ENCODE results near the gene SLC12A3. TPM values are rescaled to one million over a fixed set of nuclear protein-coding genes. Genes with fewer than 3 reads are reported as not detected.

The SLC12A3 gene
- total RNA-seq, 3 donors from 2014 or later: not detected

DNA sequence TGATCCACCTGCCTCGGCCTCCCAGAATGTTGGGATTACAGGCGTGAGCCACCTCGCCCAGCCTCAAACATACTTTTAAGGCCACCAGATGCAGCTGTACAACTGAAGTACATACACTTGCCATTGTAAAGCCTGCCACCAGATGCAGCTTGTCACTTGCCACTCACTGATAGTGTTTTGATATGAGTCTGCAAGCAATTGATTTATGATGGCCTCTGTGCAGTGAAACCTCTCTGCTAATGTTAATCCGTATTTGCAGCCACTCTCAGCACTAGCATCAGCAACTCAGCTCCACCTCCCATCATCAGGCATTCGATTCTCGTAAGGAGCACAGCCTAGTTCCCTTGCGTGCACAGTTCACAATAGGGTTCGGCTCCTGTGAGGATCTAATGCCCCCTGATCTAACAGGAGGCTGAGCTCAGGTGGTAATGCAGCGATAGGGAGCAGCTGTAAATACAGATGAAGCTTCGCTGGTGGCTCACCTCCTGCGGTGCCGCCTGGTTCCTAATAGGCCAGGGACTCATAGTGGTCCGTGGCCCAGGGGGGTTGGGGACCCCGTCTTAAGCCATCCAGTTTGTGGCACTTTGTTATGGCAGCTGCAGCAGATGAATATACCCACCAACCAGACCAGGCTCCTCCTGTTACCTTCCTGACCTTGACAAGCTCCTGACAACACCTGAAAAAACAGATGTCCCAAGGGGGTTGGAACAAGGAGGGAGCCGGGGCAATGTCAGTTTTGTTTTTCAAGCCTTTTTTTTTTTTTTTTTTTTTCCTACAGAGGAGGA is 65.7 kb downstream of the SLC12A3 start:
- TF ChIP-seq POLR2AphosphoS5 (IDR thresholded peaks at IDR 0.05): no peak
- TF ChIP-seq POLR2A (IDR thresholded peaks at IDR 0.05): no peak
- TF ChIP-seq, protein P1, sequence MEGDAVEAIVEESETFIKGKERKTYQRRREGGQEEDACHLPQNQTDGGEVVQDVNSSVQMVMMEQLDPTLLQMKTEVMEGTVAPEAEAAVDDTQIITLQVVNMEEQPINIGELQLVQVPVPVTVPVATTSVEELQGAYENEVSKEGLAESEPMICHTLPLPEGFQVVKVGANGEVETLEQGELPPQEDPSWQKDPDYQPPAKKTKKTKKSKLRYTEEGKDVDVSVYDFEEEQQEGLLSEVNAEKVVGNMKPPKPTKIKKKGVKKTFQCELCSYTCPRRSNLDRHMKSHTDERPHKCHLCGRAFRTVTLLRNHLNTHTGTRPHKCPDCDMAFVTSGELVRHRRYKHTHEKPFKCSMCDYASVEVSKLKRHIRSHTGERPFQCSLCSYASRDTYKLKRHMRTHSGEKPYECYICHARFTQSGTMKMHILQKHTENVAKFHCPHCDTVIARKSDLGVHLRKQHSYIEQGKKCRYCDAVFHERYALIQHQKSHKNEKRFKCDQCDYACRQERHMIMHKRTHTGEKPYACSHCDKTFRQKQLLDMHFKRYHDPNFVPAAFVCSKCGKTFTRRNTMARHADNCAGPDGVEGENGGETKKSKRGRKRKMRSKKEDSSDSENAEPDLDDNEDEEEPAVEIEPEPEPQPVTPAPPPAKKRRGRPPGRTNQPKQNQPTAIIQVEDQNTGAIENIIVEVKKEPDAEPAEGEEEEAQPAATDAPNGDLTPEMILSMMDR (IDR thresholded peaks at IDR 0.05): no peak
- Histone ChIP-seq H3K36me3 (no peaks in the 10 kb centered on the region), H3K27ac (peak overlapping the region; percentile 29 to 99), H3K4me1 (peaks cover 0 to 9% of the 10 kb centered on the region in 2 donors), H3K4me3 (no peak overlapping the region), H3K9me3 (no peaks in the 10 kb centered on the region), H3K27me3 (no peaks in the 10 kb centered on the region)
- intact Hi-C loops (cut with DNase I; ENCODE audit: low total_unique reads): loop anchor here (2.0 kb wide), 1 partner anchor 62 kb away; no protein-coding TSS in a partner anchor
- DNase-seq (ENCODE audit: low spot score in 2 of 2): no peak

- H3K4me3 ChIP-seq: peak overlapping the region; percentile 92 to 99 (median 98)
- TF ChIP-seq, protein P1 (IDR thresholded peaks at IDR 0.05): no peak
- no peak for TF ChIP-seq POLR2A (IDR thresholded peaks at IDR 0.05)
- TF ChIP-seq POLR2AphosphoS5 (IDR thresholded peaks at IDR 0.05): no peak
- intact Hi-C loops (cut with DNase I; ENCODE audit: low total_unique reads): loop anchor here (2.0 kb wide), 1 partner anchor 63 kb away; no protein-coding TSS in a partner anchor
- peak overlapping the region; percentile 99 for H3K27ac ChIP-seq
- no peaks in the 10 kb centered on the region for H3K27me3 ChIP-seq
- no peaks in the 10 kb centered on the region for H3K9me3 ChIP-seq
- DNase-seq (ENCODE audit: low spot score in 2 of 2): peak in 1 of 2 donors; percentile 43
- H3K36me3 ChIP-seq: no peaks in the 10 kb centered on the region
- peaks cover 0 to 9% of the 10 kb centered on the region in 2 donors for H3K4me1 ChIP-seq
Observed at GRCh38 chr16:56931271-56931891, 66.4 kb downstream of the SLC12A3 start.

- TF ChIP-seq, protein P1 (IDR thresholded peaks at IDR 0.05): peak; percentile 4 to 16 (median 9)
- TF ChIP-seq POLR2AphosphoS5 (IDR thresholded peaks at IDR 0.05): peak; percentile 95 to 97 (median 96)
- TF ChIP-seq POLR2A (IDR thresholded peaks at IDR 0.05): peak; percentile 96
- Histone ChIP-seq H3K4me1 (peaks cover 0 to 9% of the 10 kb centered on the region in 2 donors), H3K36me3 (no peaks in the 10 kb centered on the region), H3K27ac (peak within 1 kb of the TSS; percentile 99), H3K4me3 (peak within 1 kb of the TSS; percentile 92 to 99 (median 98)), H3K9me3 (no peaks in the 10 kb centered on the region), H3K27me3 (no peaks in the 10 kb centered on the region)
- intact Hi-C loops (cut with DNase I; ENCODE audit: low total_unique reads): loop anchor here (2.0 kb wide), 1 partner anchor 63 kb away; no protein-coding TSS in a partner anchor
- DNase-seq (ENCODE audit: low spot score in 2 of 2): peak; percentile 98 to 99
Observed at GRCh38 chr16:56931892-56932720, 67.1 kb downstream of the SLC12A3 start, which contains the start of gene HERPUD1. Gene HERPUD1, plus strand, starts transcription at chr16:56932142. Its CDS starts 103 bp downstream, at chr16:56932245.

DNA sequence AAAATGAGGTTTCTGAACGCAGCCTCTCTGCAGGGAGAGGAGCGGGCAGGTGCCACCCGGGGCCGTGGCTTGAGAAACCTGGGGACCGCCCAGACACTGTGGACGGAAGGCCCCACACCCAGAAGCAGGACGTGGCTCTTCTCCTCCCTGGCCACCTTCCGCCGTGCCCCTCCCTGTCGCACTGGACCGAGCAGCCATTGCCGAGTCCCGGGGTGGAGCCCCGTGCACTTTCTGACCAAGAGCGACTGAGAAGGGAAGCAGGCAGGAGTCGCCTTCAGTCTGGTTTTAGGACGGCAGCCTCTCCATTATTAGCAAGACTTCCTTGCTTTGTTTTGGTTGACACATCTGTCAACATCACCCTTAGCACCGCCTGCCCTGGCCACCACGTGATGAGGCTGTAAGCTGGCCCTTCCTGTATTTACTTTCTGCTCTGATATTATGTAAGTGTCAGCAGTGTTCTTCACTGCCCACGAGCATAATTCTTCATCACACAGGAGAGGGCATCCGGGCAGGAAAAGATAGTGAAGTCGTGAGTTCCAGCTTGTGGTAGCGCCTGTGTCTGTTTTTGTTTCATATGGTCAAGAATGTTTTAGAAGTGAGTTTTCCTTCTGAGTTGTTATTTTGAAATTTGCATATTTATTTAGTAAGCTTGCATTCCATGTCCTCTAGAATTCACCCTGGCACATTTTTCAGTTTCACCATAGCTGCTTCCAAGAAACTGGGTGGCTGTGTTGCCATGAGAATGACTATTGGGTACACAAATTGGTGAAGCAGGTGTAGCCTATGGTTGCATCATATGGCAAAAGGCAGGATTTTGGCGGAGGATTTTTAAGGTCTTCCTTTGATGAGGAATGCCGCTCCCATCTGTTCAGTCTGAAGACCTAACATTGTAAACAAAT is 68.0 kb downstream of the SLC12A3 start:
- Histone ChIP-seq H3K4me1 (peaks cover 0 to 9% of the 10 kb centered on the region in 2 donors), H3K36me3 (no peaks in the 10 kb centered on the region), H3K27me3 (no peaks in the 10 kb centered on the region), H3K4me3 (peak overlapping the region; percentile 92 to 99 (median 98)), H3K9me3 (no peaks in the 10 kb centered on the region), H3K27ac (peak overlapping the region; percentile 99)
- intact Hi-C loops (cut with DNase I; ENCODE audit: low total_unique reads): no loop called here
- TF ChIP-seq POLR2A (IDR thresholded peaks at IDR 0.05) (peak; percentile 42), POLR2AphosphoS5 (IDR thresholded peaks at IDR 0.05) (peak; percentile 41 to 89 (median 79))
- TF ChIP-seq, protein P1 (IDR thresholded peaks at IDR 0.05): no peak
- DNase-seq (ENCODE audit: low spot score in 2 of 2): peak; percentile 79 to 83

Measured in breast epithelium (tissue), 4 donors.